GM18951 (cell line): ENCODE results near the gene EGLN3.

Experiments used
- POLR2A ChIP-seq: IDR thresholded peaks from 4 replicates; pipeline ENCODE4 v1.6.1; 2011; ENCODE audit warnings: mild to moderate bottlenecking; ENCODE audit not compliant: insufficient read length, insufficient read depth; ENCODE audit errors: extremely low read depth
- in situ Hi-C: fragments of 300-500 bp; cut with MboI; formaldehyde crosslinking; loops from one replicate; pipeline ENCODE4 v1.12.0; 2022; ENCODE audit warnings: low sequenced_read_pairs, mixed read lengths, inconsistent platforms; ENCODE audit not compliant: unreplicated experiment

The EGLN3 gene

DNA sequence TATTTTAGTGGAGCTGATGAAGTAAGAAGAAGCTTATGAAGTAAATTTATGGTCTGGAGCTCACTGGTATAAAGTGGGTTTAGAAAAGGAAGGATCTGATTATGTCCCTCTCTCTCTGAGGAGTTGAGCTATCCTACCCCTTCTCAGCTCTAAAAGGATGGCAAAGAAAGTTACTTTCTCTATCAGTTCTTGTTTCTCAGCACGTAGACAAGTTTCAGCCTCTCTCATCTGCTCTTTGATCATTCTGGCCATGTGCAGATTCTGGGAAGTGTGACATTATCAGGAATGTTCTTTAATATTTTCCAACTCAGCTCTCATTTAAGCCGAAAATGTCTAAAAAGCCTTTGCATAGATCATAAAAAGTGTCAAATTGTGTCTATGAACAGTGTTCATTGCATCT, 5.8 kb upstream of the EGLN3 start:
- no peak for TF ChIP-seq POLR2A
- in situ Hi-C loops, result no loop called here

DNA sequence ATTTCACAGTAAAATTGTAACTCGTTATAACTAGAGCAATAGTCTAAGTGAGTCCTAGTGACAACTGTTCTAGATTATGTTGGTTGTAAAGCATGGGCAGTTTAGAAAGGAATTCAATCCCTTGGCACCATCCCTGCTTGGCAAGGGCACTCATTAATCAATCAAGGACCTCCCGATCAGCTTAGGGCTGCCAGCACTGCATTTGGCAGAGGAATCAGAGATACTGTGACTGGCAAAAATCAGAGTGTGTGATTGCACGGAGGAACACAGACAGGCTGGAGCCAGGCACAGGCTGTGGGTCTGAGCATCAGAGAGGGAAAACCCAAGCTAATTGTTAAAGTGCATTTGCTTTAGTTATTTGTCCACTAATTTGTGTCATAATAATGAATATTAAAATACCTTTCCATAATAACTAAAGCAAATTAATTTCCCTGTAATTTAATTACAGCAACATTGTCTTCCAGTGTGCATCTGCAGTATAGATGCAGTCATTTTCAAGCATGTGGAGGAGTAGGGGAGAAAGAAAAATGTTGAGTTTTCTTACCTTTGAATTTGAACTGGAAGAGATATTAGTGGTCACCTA, 3.2 kb upstream of the EGLN3 start:
- TF ChIP-seq POLR2A, result no peak
- in situ Hi-C loops, result no loop called here

DNA sequence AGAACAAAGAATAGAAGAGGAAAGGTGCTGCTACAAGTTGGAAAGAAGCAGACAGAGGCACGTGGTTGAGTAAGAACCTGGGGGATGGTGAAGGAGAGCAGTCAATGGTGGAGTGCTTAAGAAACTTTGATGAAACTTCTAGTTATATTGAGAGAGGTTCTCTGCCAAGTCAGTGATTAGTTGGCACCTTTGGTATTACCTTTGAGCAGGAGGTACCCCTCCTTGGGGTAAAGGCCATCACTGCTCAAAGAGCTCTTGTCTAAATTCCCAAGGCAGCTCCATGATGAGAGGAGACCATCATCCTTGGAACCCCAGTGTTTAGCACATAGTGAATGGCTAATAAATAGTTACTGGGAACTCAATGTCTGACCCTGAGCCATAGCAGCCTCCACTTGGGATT, 1.7 kb upstream of the EGLN3 start:
- TF ChIP-seq POLR2A, result no peak
- in situ Hi-C loops, result no loop called here

- no peak for TF ChIP-seq POLR2A
- in situ Hi-C loops, result no loop called here
Measured at GRCh38 chr14:33951183-33951840, 438 bp upstream of the EGLN3 start.

- no peak for TF ChIP-seq POLR2A
- in situ Hi-C loops, result no loop called here
Measured at GRCh38 chr14:33949411-33949893, 1.4 kb downstream of the EGLN3 start.

DNA sequence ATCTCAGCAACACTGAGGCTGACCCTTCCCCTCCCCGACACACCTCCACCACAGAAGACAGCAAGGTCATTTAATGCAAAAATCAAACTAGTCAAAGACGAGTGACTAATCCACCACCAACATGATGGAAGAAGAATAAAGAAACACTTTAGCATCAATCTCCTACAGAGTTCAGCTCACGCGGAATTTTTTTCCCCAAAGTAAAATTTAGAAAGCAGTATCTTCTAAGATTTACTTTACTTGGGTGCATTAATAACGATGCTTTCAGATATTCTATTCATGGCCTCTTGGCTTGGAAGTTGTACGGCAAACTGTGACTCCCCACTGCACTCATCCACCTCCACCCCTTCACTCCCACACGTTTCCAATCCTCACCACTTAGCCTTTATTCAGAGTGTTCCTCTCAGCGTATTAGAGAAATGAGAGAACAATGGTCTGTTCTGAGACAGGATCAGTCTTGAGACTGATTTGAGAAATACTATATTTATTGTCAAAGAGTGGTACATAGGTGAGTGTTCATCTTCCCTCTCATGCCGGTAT, 1.9 kb downstream of the EGLN3 start:
- no peak for TF ChIP-seq POLR2A
- in situ Hi-C loops, result no loop called here

DNA sequence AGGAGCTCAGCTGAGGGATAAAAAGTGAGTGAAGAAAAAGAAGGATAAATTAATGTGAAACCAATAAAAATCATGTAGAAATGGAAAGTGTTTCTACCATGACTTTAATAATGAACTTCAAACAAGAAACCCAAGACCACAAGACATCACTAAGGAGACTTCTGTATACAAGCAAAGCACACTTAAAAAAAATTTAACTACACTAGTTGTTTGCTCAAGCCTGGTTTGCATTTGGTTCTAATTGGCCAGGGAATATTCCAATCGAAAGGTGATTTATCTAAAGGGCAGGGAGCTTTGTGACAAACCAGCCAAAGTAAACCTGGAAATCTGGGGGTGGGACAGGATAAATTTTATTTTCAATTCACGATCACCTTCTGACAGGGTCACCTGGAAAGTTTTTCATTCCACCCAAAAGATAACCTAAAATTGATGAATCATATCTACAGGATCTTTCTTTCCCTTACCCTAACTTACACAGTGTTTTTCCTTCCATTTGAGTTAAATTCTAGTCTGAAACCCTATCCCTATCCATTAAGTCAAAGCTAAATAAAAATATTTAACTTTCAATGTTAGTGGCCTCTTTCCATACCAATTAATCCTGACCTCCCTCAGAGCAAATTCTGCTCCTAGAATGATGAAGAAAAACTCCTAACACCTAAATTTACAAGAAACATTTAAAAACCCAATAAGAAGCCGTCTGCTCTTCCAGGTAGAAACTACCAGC, 2.6 kb downstream of the EGLN3 start:
- in situ Hi-C loops, result no loop called here
- TF ChIP-seq POLR2A, result no peak

DNA sequence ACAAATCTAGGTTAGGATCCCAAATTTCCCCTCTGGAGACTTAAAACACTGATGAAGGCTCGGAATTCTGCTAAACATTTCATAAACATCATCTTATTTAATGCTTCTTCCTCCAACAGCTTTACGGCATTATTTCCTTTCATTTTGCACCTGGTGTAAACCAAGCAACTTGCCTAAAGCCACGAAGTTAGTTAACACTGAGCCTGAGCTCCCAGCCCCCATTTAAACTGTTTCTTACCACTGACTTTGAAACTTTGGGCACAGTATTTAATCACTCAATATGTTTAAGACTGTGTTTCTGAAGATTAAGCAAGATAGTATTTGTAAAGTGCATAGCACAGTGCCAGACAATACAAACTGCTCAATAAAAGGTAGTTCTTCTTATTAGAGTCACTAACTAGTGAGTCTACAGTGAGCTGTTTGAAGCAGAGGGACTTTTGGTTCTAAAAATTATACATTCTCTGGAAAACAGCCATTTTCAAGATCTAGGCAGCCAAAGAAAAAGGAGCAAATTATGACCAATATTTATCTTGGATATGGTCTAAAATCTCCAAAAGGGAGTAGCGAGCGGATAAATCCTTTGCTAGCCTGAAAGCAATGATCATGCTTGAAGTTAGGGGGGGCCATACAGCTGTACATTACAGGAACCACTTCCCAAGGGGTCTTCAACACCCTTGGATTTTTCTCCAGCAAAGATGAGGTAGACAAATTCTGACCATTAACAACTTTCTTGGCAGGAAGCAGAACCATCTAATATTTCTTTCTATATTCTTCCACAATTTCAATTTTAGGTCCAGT, 4.0 kb downstream of the EGLN3 start:
- in situ Hi-C loops, result no loop called here
- TF ChIP-seq POLR2A, result no peak

DNA sequence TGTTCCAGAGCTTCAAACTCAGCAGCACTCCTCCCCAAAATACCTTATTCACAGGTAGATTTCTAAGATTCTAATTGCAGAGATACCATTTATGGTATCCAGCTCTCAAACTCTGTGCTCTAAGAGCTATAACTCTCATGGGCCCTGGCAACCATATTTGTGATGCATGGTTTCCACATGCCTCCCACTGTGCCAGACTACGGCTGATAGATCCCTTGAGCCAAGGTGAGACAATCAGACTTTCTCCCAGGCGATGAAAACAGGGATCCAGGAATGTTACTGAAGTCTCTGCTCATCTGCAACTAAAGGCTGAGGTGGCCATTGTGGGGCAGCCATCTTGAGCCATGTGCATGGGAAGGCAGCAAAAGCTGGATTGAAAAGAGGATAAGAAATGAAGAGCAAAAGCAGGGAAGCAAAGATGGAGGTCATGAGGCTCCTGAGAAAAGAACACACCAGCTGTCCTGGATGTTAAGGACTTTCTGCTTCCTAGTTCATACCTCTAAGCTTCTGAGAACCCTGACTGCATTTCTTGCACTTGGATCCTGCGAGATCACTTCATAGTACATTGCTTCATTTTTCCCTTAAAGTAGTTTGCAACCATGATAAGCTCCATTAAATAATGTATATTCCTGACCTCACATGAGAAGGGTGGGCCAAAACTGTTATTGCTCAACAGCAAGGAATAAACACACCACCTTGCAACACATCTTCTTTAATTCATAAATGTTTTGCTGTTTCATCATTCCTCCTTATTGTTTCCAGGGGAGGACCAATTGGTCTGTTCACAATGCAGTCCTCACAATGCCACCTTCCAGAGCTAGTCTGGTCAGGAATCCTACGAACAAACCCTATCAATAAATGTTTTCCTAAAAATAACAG, 5.4 kb downstream of the EGLN3 start:
- TF ChIP-seq POLR2A, result no peak
- in situ Hi-C loops, result no loop called here

- in situ Hi-C loops, result no loop called here
- no peak for TF ChIP-seq POLR2A
Measured at GRCh38 chr14:33943096-33943883, 7.6 kb downstream of the EGLN3 start.

GRCh38 chr14:33941718-33942117, 9.2 kb downstream of the EGLN3 start:
- no peak for TF ChIP-seq POLR2A
- in situ Hi-C loops, result no loop called here
